ENCODE data around the gene REEP1.

Gene REEP1

DNA sequence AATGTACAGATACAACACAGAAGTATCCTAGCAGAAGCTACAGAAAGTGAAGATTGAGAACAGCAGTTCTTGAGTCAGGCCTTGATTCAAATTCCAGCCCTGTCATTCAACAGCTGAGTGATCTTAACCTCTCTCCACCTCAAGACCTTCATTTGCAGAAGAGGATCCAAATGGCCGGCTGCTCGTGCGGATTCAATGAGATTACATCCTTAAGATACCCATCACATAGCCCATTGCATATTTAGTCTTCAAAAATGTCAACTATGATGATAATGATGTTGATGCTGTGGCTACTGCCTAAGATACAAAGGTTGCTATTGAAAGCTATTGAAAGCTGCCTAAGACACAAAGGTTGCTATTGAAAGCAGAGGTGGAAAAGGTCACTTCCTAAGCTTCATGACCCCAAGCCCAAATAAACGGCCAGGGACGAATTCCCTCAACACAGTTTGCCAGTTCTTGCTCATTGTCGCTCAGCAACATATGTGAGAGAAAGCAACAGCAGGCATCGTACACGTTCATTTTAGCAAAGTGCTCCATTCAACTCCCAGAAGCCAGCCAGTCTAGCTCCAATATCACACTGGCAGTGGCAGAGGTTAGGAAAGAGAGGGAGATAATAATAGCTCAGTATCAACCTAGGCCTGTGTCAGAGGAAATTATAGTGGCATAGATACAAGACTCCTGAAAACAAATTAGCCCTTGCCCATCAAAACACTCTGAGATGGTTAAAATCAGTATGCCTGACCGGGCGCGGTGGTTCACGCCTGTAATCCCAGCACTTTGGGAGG is 102.0 kb downstream of the REEP1 start:
- TF ChIP-seq CTCF (IDR thresholded peaks at IDR 0.05; ENCODE audit: low read depth, low read length, missing control alignments), result no peak
- in situ Hi-C loops (cut with HindIII; ENCODE audit: low sequenced_read_pairs), result no loop called here
- H3K4me3 ChIP-seq (ENCODE audit: low read depth, low read length), result no peak overlapping the region
- no peak for DNase-seq (ENCODE audit: low read depth)

DNA sequence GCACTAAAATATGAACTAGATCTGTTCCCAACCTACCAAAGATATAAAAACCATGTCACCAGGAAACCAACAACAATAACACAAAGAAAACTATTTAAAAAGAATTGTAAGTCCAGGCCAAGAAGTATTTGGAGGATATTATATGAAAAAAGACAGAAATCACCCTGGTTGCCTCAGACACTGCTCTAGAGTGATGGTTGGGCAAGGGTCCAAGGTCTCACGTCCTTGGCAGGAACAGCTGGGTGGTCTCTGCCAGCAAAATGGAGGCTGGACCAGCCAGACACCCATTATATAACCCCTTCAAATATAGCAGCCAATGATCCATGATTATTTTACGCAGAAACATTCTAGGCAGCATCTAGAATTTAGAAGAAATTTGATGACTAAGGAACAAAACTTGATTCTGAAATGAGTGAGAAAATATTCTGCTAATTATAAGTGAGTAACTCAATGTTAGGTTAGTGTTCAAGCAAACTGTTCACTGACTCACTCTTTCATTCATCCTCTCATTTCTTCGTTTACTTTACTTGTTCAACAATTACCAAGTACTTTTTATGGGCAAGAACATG is 102.8 kb downstream of the REEP1 start:
- no peak overlapping the region for H3K4me3 ChIP-seq (ENCODE audit: low read depth, low read length)
- DNase-seq (ENCODE audit: low read depth), result no peak
- in situ Hi-C loops (cut with HindIII; ENCODE audit: low sequenced_read_pairs), result no loop called here

DNA sequence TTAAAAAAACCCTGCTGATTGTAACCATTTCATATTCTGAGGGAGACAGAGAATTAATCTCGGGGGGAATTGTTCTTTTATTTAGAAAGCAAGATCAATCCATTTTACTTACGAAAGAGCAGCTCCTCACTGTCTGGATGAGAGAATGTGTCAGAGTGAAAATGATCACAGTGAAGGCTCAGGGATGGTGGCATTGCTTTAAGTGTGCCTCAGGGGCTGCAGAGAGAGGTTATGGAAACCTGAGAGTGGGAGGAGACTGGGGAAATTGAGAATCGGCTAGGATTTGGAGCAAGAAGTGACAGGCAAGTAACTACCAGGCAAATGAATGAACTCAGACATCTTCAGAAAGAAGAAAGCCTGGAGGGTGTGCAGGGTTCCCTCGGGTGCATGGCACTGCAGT is 104.0 kb downstream of the REEP1 start:
- DNase-seq (ENCODE audit: low read depth), result no peak
- no peak for TF ChIP-seq CTCF (IDR thresholded peaks at IDR 0.05; ENCODE audit: low read depth, low read length, missing control alignments)
- in situ Hi-C loops (cut with HindIII; ENCODE audit: low sequenced_read_pairs), result no loop called here
- H3K4me3 ChIP-seq (ENCODE audit: low read depth, low read length), result no peak overlapping the region

More for the DNA sequence above, 102.8 kb downstream of the REEP1 start:
- no peak for TF ChIP-seq CTCF (IDR thresholded peaks at IDR 0.05; ENCODE audit: low read depth, low read length, missing control alignments)

DNA sequence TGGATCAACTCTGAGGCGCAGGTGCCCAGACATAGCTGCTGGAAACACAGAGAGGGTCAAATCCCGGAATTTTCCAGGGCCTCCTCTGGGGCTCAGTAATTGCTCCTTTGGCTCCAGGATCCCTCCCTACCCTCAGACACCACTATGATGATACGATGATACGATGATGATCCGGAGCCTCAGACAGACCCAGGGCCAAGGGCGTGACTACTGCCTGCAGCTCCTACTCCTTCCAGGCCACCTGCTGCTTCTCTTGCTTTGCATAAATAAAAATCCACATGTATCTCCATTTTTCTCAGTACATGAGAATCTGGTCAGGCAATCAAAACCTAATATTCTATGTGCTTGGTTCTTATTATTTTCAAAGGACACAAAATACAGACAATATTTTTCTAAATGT is 104.5 kb downstream of the REEP1 start:
- in situ Hi-C loops (cut with HindIII; ENCODE audit: low sequenced_read_pairs), result no loop called here
- H3K4me3 ChIP-seq (ENCODE audit: low read depth, low read length), result no peak overlapping the region
- no peak for TF ChIP-seq CTCF (IDR thresholded peaks at IDR 0.05; ENCODE audit: low read depth, low read length, missing control alignments)
- no peak for DNase-seq (ENCODE audit: low read depth)

DNA sequence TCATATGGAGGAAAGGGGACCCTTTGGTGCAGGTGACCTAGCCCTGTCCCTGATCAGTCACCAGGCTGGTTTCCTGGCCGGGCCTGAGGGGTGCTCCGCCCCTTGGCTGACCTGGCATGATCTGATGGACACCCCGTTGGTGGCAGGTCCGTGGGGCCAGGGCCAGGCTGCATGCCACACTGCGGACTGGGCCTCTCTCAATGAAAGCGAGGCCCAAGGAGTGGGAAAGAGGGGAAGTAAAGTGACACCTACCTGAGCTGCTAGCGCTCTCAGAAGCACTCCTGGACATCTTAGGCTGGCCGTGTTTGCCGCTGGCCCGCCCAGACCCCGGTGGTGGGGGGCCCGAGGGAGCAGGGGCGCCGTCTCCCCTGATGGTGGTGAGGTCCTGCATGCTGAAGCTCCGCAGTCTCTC is 105.0 kb downstream of the REEP1 start:
- DNase-seq (ENCODE audit: low read depth), result no peak
- in situ Hi-C loops (cut with HindIII; ENCODE audit: low sequenced_read_pairs), result no loop called here
- no peak overlapping the region for H3K4me3 ChIP-seq (ENCODE audit: low read depth, low read length)
- TF ChIP-seq CTCF (IDR thresholded peaks at IDR 0.05; ENCODE audit: low read depth, low read length, missing control alignments), result no peak

GRCh38 chr2:86231680-86232372 is 105.6 kb downstream of the REEP1 start:
- in situ Hi-C loops (cut with HindIII; ENCODE audit: low sequenced_read_pairs), result no loop called here
- no peak for DNase-seq (ENCODE audit: low read depth)
- no peak overlapping the region for H3K4me3 ChIP-seq (ENCODE audit: low read depth, low read length)
- no peak for TF ChIP-seq CTCF (IDR thresholded peaks at IDR 0.05; ENCODE audit: low read depth, low read length, missing control alignments)
